H1 (cell line): Measurements from ENCODE around the gene CPT1A. TPM values are rescaled to one million over a fixed set of nuclear protein-coding genes. Genes with fewer than 3 reads are reported as not detected.
A peak's percentile ranks its signal among the peaks of the same experiment; 100 is the strongest.

Source experiments
- ASH2L ChIP-seq: fragments of 200-600, 300-600 bp; sonication (generic); IDR thresholded peaks from one replicate; pipeline ENCODE4 v1.7.1; 2017; ENCODE audit warnings: low read length
- BCL11A ChIP-seq, 2 experiments: IDR thresholded peaks; one replicate each; pipeline ENCODE4 v1.6.1; 2011; ENCODE audit warnings: low read depth in 2 of 2, low read length in 2 of 2, mild to moderate bottlenecking in 2 of 2
- CBX5 ChIP-seq: fragments of 300-800, 300-1000 bp; sonication (generic); IDR thresholded peaks from 2 replicates; pipeline ENCODE4 v1.7.1; 2016; ENCODE audit warnings: antibody characterized with exemption, low read length, low read depth
- CBX8 ChIP-seq: fragments of 300-800, 300-1000 bp; sonication (generic); IDR thresholded peaks from 2 replicates; pipeline ENCODE4 v1.7.1; 2016; ENCODE audit warnings: low read depth, low read length, borderline replicate concordance
- CEBPB ChIP-seq: IDR thresholded peaks from 2 replicates; pipeline ENCODE4 v1.6.1; 2012; ENCODE audit warnings: low read depth, low read length
- CTBP2 ChIP-seq: IDR thresholded peaks from 2 replicates; pipeline ENCODE4 v1.7.0; 2011; ENCODE audit warnings: borderline replicate concordance, mild to moderate bottlenecking, moderate library complexity, mixed read lengths, low read length; ENCODE audit not compliant: insufficient read depth, insufficient read length
- GABPA ChIP-seq: IDR thresholded peaks from 2 replicates; pipeline ENCODE4 v1.6.1; 2011; ENCODE audit warnings: mild to moderate bottlenecking, low read length, moderate library complexity, borderline replicate concordance; ENCODE audit not compliant: insufficient read depth
- JUND ChIP-seq: IDR thresholded peaks from 2 replicates; pipeline ENCODE4 v1.6.1; 2011; ENCODE audit warnings: mild to moderate bottlenecking, improper control_type of control experiment, low read length
- KDM1A ChIP-seq: fragments of 200-600, 300-600 bp; sonication (generic); IDR thresholded peaks from 2 replicates; pipeline ENCODE4 v1.7.1; 2016; ENCODE audit warnings: mild to moderate bottlenecking, low read length, borderline replicate concordance
- RAD21 ChIP-seq, 2 experiments: IDR thresholded peaks in 1 of 2; conservative IDR thresholded peaks in 1 of 2; 2 replicates each; pipeline ENCODE4 v1.6.1; 2011; ENCODE audit warnings: low read depth in 2 of 2, low read length in 2 of 2, improper control_type of control experiment in 1 of 2, inconsistent platforms in 1 of 2, mild to moderate bottlenecking in 1 of 2, moderate library complexity in 1 of 2
- RFX5 ChIP-seq: IDR thresholded peaks from 2 replicates; pipeline ENCODE4 v1.6.1; 2011; ENCODE audit warnings: low read depth, low read length, improper control_type of control experiment, borderline replicate concordance
- SAP30 ChIP-seq: fragments of 300-600 bp; sonication (generic); IDR thresholded peaks from 2 replicates; pipeline ENCODE4 v1.7.1; 2012; ENCODE audit warnings: low read length, moderate library complexity, mild to moderate bottlenecking, inconsistent platforms; ENCODE audit not compliant: insufficient read depth, insufficient replicate concordance
- SIN3A ChIP-seq, 2 experiments: IDR thresholded peaks in 1 of 2; conservative IDR thresholded peaks in 1 of 2; 2 replicates each; pipeline ENCODE4 v1.6.1; 2011 to 2012; ENCODE audit warnings: low read length in 2 of 2, improper control_type of control experiment in 1 of 2, low read depth in 1 of 2, mild to moderate bottlenecking in 1 of 2
- SP1 ChIP-seq: IDR thresholded peaks from 2 replicates; pipeline ENCODE4 v1.6.1; 2011; ENCODE audit warnings: low read depth, low read length
- SP4 ChIP-seq: IDR thresholded peaks from 2 replicates; pipeline ENCODE4 v1.6.1; 2012; ENCODE audit warnings: low read length, inconsistent platforms
- TAF1 ChIP-seq: IDR thresholded peaks from 2 replicates; pipeline ENCODE4 v1.6.1; 2011; ENCODE audit warnings: mild to moderate bottlenecking, low read depth, low read length
- TAF7 ChIP-seq: optimal IDR thresholded peaks from 2 replicates; pipeline ENCODE3; 2011; ENCODE audit warnings: low read depth, mild to moderate bottlenecking, inconsistent platforms, low read length, moderate library complexity, borderline replicate concordance
- USF2 ChIP-seq: IDR thresholded peaks from 2 replicates; pipeline ENCODE4 v1.6.1; 2011; ENCODE audit warnings: low read length, improper control_type of control experiment
- YY1 ChIP-seq: IDR thresholded peaks from 2 replicates; pipeline ENCODE4 v1.6.1; 2011; ENCODE audit warnings: low read depth, mild to moderate bottlenecking, low read length
- polyA plus RNA-seq, 7 experiments: library from polyadenylated mRNA; depleted of rRNA in 3 of 7; stranded (reverse) in 5 of 7; unstranded in 2 of 7; fragments of >200 nt in 5 of 7; fragments of 200-250 nt in 2 of 7; gene quantifications; 1 replicate in 5 of 7; 2 replicates in 1 of 7; 4 replicates in 1 of 7; pipeline versions ENCODE4 v1.2.1 to v1.2.3, GENCODE V29; 2011 to 2013; ENCODE audit warnings: missing spikeins in 2 of 7, mixed read lengths in 2 of 7
- total RNA-seq: library from RNA; stranded (reverse); fragmentation: NEBNext Ultra II Directional; extraction: Animal tissue kit (Norgen Biotek cat#: 25700); gene quantifications from 2 replicates; pipeline ENCODE4 v1.2.1, GENCODE V29; 2021
- TF ChIP-seq, protein P1 (sequence below): IDR thresholded peaks from 2 replicates; pipeline ENCODE4 v1.6.1; 2012; ENCODE audit warnings: low read length, inconsistent platforms

Gene CPT1A
- total and polyA plus RNA-seq, 2 of the 8 experiments (the other 6 are each of a cell fraction or from before 2014, with no cell fraction given) = 2.9 to 12.2 TPM

- no peak for TF ChIP-seq USF2
- TF ChIP-seq SIN3A (conservative IDR thresholded peaks at IDR 0.05 in 1 of 2, IDR thresholded peaks at IDR 0.05 in 1 of 2; ENCODE audit: low read depth in 1 of 2, low read length in 2 of 2) = peak; percentile 72 to 89
- no peak for TF ChIP-seq GABPA
- TF ChIP-seq, protein P1, sequence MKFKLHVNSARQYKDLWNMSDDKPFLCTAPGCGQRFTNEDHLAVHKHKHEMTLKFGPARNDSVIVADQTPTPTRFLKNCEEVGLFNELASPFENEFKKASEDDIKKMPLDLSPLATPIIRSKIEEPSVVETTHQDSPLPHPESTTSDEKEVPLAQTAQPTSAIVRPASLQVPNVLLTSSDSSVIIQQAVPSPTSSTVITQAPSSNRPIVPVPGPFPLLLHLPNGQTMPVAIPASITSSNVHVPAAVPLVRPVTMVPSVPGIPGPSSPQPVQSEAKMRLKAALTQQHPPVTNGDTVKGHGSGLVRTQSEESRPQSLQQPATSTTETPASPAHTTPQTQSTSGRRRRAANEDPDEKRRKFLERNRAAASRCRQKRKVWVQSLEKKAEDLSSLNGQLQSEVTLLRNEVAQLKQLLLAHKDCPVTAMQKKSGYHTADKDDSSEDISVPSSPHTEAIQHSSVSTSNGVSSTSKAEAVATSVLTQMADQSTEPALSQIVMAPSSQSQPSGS = no peak
- TF ChIP-seq SP1 = no peak
- no peak for TF ChIP-seq TAF7
- TF ChIP-seq SAP30 = peak; percentile 23
- TF ChIP-seq BCL11A (IDR thresholded peaks at IDR 0.05; ENCODE audit: low read depth in 2 of 2, low read length in 2 of 2) = no peak
- no peak for TF ChIP-seq YY1
- TF ChIP-seq CTBP2 = no peak
- no peak for TF ChIP-seq SP4
- no peak for TF ChIP-seq TAF1
- TF ChIP-seq CEBPB = no peak
- no peak for TF ChIP-seq JUND
- no peak for TF ChIP-seq RFX5
- no peak for TF ChIP-seq CBX8
- TF ChIP-seq CBX5 = no peak
- no peak for TF ChIP-seq RAD21 (IDR thresholded peaks at IDR 0.05 in 1 of 2, conservative IDR thresholded peaks at IDR 0.05 in 1 of 2; ENCODE audit: low read depth in 2 of 2, low read length in 2 of 2)
- TF ChIP-seq ASH2L = no peak
- TF ChIP-seq KDM1A = no peak
Observed at GRCh38 chr11:68839911-68840641, 1.6 kb downstream of the CPT1A start (continued).
